T-cell (primary cell): ENCODE data around the gene KCNIP3. TPM values are rescaled to one million over a fixed set of nuclear protein-coding genes. Genes with fewer than 3 reads are reported as not detected.
A peak's percentile ranks its signal among the peaks of the same experiment; 100 is the strongest.

Experiments
- ATAC-seq, 4 experiments: fragments of 200-7000 bp in 3 of 4; fragments of 150-1000 bp in 1 of 4; cut with Tn5 transposase; replicated peaks in 1 of 4; 1 replicate in 3 of 4; 2 replicates in 1 of 4; pipeline ENCODE4 v1.10.0; 2021; ENCODE audit warnings: moderate library complexity in 3 of 4, mild to moderate bottlenecking in 2 of 4, moderate number of reproducible peaks in 1 of 4
- CTCF ChIA-PET, 2 donors: fragments of 300-600 bp; sonication (Branson Sonifier 250); formaldehyde crosslinking; loops; one replicate each; lab custom pipeline; 2022; ENCODE audit warnings: antibody characterized with exemption in 2 of 2; lab: Charles Lee
- POLR2A ChIA-PET, 2 donors: fragments of 300-600 bp; sonication (Branson Sonifier 250); formaldehyde crosslinking; loops; one replicate each; lab custom pipeline; 2022; ENCODE audit warnings: antibody characterized with exemption in 2 of 2; lab: Charles Lee
- DNase-seq, 35 experiments: peaks; one replicate each; pipeline versions ENCODE4 v3.0.0 to v3.0.0-alpha.2; 2013 to 2023
- H3K27ac ChIP-seq: one replicate; pipeline ENCODE4 v1.5.1; 2013; ENCODE audit warnings: low read length
- H3K27me3 ChIP-seq, 2 experiments: replicated peaks in 1 of 2; 1 replicate in 1 of 2; 2 replicates in 1 of 2; pipeline versions ENCODE4 v1.6.1 to v1.7.0; 2013; ENCODE audit warnings: low read length in 1 of 2, mixed read lengths in 1 of 2; ENCODE audit not compliant: control insufficient read depth in 2 of 2, insufficient read depth in 2 of 2; ENCODE audit errors: extremely low read depth in 1 of 2
- H3K36me3 ChIP-seq, 2 donors: 1 replicate in 1 of 2; 2 replicates in 1 of 2; pipeline versions ENCODE4 v1.6.1 to v1.7.0; 2013; ENCODE audit warnings: low read length in 1 of 2; ENCODE audit not compliant: control insufficient read depth in 2 of 2, insufficient read depth in 1 of 2; ENCODE audit errors: extremely low read depth in 1 of 2
- H3K4me1 ChIP-seq, 2 experiments: 1 replicate in 1 of 2; 2 replicates in 1 of 2; pipeline versions ENCODE4 v1.6.1 to v1.7.0; 2013; ENCODE audit warnings: low read length in 2 of 2, mixed read lengths in 1 of 2; ENCODE audit not compliant: insufficient read depth in 2 of 2, control insufficient read depth in 1 of 2; ENCODE audit errors: extremely low read depth in 1 of 2
- H3K4me3 ChIP-seq, 2 donors: 1 replicate in 1 of 2; 2 replicates in 1 of 2; pipeline versions ENCODE4 v1.5.1 to v1.7.0; 2013; ENCODE audit warnings: mild to moderate bottlenecking in 2 of 2, low read length in 1 of 2, moderate library complexity in 1 of 2; ENCODE audit not compliant: control insufficient read depth in 1 of 2; ENCODE audit errors: extremely low read depth in 1 of 2
- H3K9me3 ChIP-seq: 2 replicates; pipeline ENCODE4 v1.7.0; 2013
- H3K27ac Mint-ChIP-seq, 2 donors: one replicate each; pipeline ENCODE4 v1.8.0; 2020 to 2021; ENCODE audit warnings: mild to moderate bottlenecking in 2 of 2, mixed read lengths in 2 of 2
- H3K27me3 Mint-ChIP-seq, 2 donors: one replicate each; pipeline ENCODE4 v1.8.0; 2021 to 2022; ENCODE audit warnings: mixed read lengths in 2 of 2
- H3K36me3 Mint-ChIP-seq: one replicate; pipeline ENCODE4 v1.8.0; 2021; ENCODE audit warnings: mixed read lengths
- H3K4me1 Mint-ChIP-seq, 3 donors: one replicate each; pipeline ENCODE4 v1.8.0; 2020 to 2022; ENCODE audit warnings: mixed read lengths in 3 of 3, mild to moderate bottlenecking in 1 of 3
- H3K4me3 Mint-ChIP-seq, 3 donors: one replicate each; pipeline ENCODE4 v1.8.0; 2020 to 2022; ENCODE audit warnings: mild to moderate bottlenecking in 3 of 3, mixed read lengths in 3 of 3, moderate library complexity in 3 of 3
- H3K9me3 Mint-ChIP-seq, 3 donors: one replicate each; pipeline ENCODE4 v1.8.0; 2020 to 2022; ENCODE audit warnings: mixed read lengths in 3 of 3
- WGBS: methylation state at CpG from one replicate; pipeline ENCODE4 v1.1.5; 2013; ENCODE audit warnings: missing lambda C conversion rate; ENCODE audit not compliant: insufficient coverage; 5-methylcytosine and 5-hydroxymethylcytosine counted together
- total RNA-seq, 35 experiments: library from RNA in 6 of 35; stranded (reverse) in 6 of 35; fragments of 120-200 nt in 1 of 35; gene quantifications; one replicate each; pipeline versions ENCODE4 v1.2.1 to v1.2.4 and lab custom pipeline; 2013 to 2026

The KCNIP3 gene
- total RNA-seq, 5 donors from 2014 or later (not counting 1 experiment from before 2014, with no cell fraction given) = not detected

- H3K36me3 Mint-ChIP-seq = no peaks in the 10 kb centered on the region
- DNase-seq (no peak), ATAC-seq (no peak)
- no peaks in the 10 kb centered on the region for H3K9me3 Mint-ChIP-seq
- no peaks in the 10 kb centered on the region for H3K9me3 ChIP-seq
- 33% methylated on average over 1 of the region's 4 CpGs for WGBS
- no peak overlapping the region for H3K4me3 ChIP-seq
- H3K4me3 Mint-ChIP-seq = no peak overlapping the region
- H3K27ac ChIP-seq = no peak overlapping the region
- H3K36me3 ChIP-seq = no peaks in the 10 kb centered on the region
- CTCF ChIA-PET = no interaction called here
- no peak overlapping the region for H3K27ac Mint-ChIP-seq
- no peaks in the 10 kb centered on the region for H3K4me1 Mint-ChIP-seq
- peaks cover 0 to 37% of the 10 kb centered on the region in 2 experiments for H3K27me3 ChIP-seq
- peaks cover 7 to 19% of the 10 kb centered on the region in 2 donors for H3K27me3 Mint-ChIP-seq
- POLR2A ChIA-PET = no interaction called here
- H3K4me1 ChIP-seq = no peaks in the 10 kb centered on the region
Observed at GRCh38 chr2:95351598-95351915, 54.4 kb downstream of the KCNIP3 start.

DNA sequence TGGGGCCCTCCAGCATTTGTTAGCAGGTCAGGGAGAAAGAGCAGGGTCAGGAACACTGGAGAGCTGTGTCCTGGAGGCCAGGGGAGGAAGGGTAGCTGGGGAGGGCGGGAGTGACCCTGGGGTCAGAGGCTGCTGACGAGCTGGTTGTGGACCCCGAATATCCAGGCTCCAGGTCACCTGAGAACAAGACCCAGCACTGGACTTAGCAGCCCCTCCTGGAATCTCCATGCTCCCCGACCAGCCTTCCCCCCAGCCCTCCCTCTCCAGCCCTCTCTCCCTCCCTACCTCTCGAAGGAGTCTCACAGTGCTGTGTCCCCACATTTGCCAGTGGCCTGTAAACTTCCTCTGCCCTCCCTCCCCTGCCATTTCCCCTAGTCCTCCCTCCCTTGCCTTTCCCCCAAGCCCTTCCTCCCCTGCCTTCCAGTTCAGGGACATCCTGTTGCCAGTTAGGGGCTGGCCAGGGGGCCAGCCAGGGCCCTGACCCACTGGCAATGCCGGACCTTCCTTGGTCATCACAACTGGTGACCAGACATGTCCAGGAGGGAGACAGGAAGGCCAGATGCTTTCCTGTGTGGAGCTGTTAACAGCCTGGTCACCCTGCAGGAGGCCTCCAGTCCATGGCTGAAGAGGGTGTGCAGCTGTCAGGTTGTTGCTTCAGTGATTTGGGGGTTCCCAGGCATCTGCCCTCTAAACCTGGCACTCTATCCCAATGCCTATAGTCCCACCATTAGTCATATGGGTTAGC is 55.3 kb downstream of the KCNIP3 start:
- ChIA-PET CTCF (no interaction called here), POLR2A (no interaction called here)
- 56% methylated on average over 6 of the region's 6 CpGs for WGBS
- Mint-ChIP-seq H3K9me3 (no peaks in the 10 kb centered on the region), H3K27me3 (peaks cover 7 to 15% of the 10 kb centered on the region in 2 donors), H3K4me1 (no peaks in the 10 kb centered on the region), H3K4me3 (no peak overlapping the region), H3K27ac (no peak overlapping the region), H3K36me3 (no peaks in the 10 kb centered on the region)
- DNase-seq (peak in 1 of 35 experiments; percentile 15), ATAC-seq (no peak)
- H3K4me3 ChIP-seq = no peak overlapping the region
- H3K9me3 ChIP-seq = no peaks in the 10 kb centered on the region
- H3K36me3 ChIP-seq = no peaks in the 10 kb centered on the region
- H3K27ac ChIP-seq = no peak overlapping the region
- H3K27me3 ChIP-seq = peaks cover 0 to 34% of the 10 kb centered on the region in 2 experiments
- no peaks in the 10 kb centered on the region for H3K4me1 ChIP-seq

DNA sequence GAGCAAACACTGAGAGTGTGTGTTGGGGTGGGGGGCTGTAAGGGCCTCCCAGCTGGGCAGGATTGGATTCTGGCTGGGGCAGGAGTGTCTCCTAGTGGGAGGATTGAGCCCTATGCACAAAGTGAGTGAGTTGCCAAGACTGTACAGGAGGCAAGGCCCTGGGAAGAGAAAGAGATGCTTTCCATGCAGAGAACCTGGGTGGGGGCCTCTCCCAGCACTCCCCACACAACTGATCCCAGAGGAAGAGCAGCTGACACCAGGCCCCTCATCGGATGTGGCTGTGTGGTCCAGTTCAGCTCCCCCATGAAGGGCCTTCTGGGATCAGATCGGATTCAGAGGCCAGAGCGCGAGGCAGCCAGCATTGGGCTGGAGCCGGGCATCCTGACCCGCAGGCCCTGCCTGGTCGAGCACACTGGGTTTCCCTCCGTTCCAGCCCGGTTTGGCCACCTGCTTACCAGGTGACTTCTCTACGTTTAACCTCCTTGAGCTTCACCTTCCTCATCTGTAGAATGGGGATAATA is 56.0 kb downstream of the KCNIP3 start:
- H3K4me1 ChIP-seq = no peaks in the 10 kb centered on the region

DNA sequence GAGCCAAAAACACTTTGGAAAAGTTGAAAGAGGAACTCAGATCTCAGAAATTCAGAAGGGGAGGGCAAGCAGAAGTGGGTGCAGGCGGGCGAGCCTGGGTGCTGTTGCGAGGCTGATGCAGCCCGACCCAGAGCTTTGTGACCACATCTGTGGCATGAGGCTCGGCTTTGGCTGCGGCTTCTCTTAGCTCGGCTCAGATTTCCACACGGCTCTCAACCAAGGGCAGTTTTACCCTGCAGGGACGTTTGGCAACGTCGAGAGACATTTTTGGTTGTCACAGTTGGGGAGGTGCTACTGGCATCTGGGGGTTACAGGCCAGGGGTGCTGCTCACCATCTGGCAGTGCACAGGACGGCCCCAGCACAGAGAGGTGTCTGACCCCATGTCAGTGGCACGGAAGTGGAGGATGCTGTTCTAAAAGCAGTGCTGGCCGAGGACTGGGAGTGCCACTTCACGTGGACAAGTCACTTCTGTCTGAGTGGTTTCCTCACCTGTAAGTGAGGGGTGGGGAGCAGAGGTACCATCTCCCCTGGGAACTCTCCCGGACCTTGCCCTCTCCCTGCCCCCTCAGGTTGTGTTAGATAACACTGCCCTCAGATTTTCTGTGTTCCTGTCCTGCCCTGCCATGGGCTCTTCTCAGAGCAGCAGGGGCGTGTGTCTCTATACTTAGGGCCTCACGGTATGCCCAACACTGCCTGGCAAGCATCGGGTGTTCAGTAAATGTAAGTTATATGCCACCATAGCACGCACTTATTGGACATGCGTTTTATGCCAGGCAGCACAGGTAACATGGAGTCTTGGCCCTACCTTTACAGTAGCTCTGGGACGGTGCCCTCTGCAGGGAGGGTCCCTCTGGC is 56.7 kb downstream of the KCNIP3 start:
- H3K27me3 Mint-ChIP-seq = peaks cover 7 to 10% of the 10 kb centered on the region in 2 donors
- H3K27ac Mint-ChIP-seq = no peak overlapping the region
- POLR2A ChIA-PET = no interaction called here
- CTCF ChIA-PET = interaction anchor here in 1 of 2 donors (0.5 kb wide), 1 partner anchor 17 kb away, joined by 3 read pairs; no protein-coding TSS in a partner anchor
- H3K4me3 Mint-ChIP-seq = no peak overlapping the region
- no peak for DNase-seq
- H3K4me1 Mint-ChIP-seq = no peaks in the 10 kb centered on the region
- Histone ChIP-seq H3K4me3 (no peak overlapping the region), H3K9me3 (no peaks in the 10 kb centered on the region), H3K27me3 (peaks cover 0 to 30% of the 10 kb centered on the region in 2 experiments), H3K27ac (no peak overlapping the region), H3K36me3 (no peaks in the 10 kb centered on the region), H3K4me1 (no peaks in the 10 kb centered on the region)
- ATAC-seq = no peak
- WGBS = 86% methylated on average over 16 of the region's 22 CpGs
- H3K9me3 Mint-ChIP-seq = no peaks in the 10 kb centered on the region
- H3K36me3 Mint-ChIP-seq = no peaks in the 10 kb centered on the region

More for the DNA sequence above, 56.0 kb downstream of the KCNIP3 start:
- Histone ChIP-seq H3K27me3 (peaks cover 0 to 34% of the 10 kb centered on the region in 2 experiments), H3K9me3 (no peaks in the 10 kb centered on the region), H3K27ac (no peak overlapping the region), H3K36me3 (no peaks in the 10 kb centered on the region), H3K4me3 (no peak overlapping the region)
- Mint-ChIP-seq H3K4me3 (no peak overlapping the region), H3K27ac (no peak overlapping the region), H3K4me1 (no peaks in the 10 kb centered on the region), H3K9me3 (no peaks in the 10 kb centered on the region), H3K36me3 (no peaks in the 10 kb centered on the region), H3K27me3 (peaks cover 7 to 12% of the 10 kb centered on the region in 2 donors)
- 94% methylated on average over 4 of the region's 10 CpGs for WGBS
- POLR2A ChIA-PET = no interaction called here
- ATAC-seq (no peak), DNase-seq (no peak)
- CTCF ChIA-PET = no interaction called here

GRCh38 chr2:95354469-95354901 is 57.3 kb downstream of the KCNIP3 start:
- Histone ChIP-seq H3K4me1 (no peaks in the 10 kb centered on the region), H3K36me3 (no peaks in the 10 kb centered on the region), H3K27ac (no peak overlapping the region), H3K9me3 (no peaks in the 10 kb centered on the region), H3K4me3 (no peak overlapping the region), H3K27me3 (peaks cover 0 to 27% of the 10 kb centered on the region in 2 experiments)
- Mint-ChIP-seq H3K4me1 (no peaks in the 10 kb centered on the region), H3K27ac (no peak overlapping the region), H3K4me3 (no peak overlapping the region), H3K27me3 (peaks cover 6 to 10% of the 10 kb centered on the region in 2 donors), H3K9me3 (no peaks in the 10 kb centered on the region), H3K36me3 (no peaks in the 10 kb centered on the region)
- WGBS = 97% methylated on average over 3 of the region's 5 CpGs
- ATAC-seq = no peak
- DNase-seq = no peak
- POLR2A ChIA-PET = no interaction called here
- CTCF ChIA-PET = interaction anchor here in 1 of 2 donors (0.5 kb wide), 1 partner anchor 17 kb away, joined by 3 read pairs; no protein-coding TSS in a partner anchor

GRCh38 chr2:95354925-95355324 is 57.8 kb downstream of the KCNIP3 start:
- no peak for DNase-seq
- H3K36me3 ChIP-seq = no peaks in the 10 kb centered on the region
- WGBS = 94% methylated on average over 7 of the region's 8 CpGs

More at GRCh38 chr2:95354925-95355324, 57.8 kb downstream of the KCNIP3 start:
- CTCF ChIA-PET = no interaction called here
- no peak overlapping the region for H3K27ac Mint-ChIP-seq
- Histone ChIP-seq H3K4me1 (no peaks in the 10 kb centered on the region), H3K4me3 (no peak overlapping the region), H3K27me3 (peaks cover 0 to 26% of the 10 kb centered on the region in 2 experiments), H3K9me3 (no peaks in the 10 kb centered on the region), H3K27ac (no peak overlapping the region)
- no peak for ATAC-seq
- H3K36me3 Mint-ChIP-seq = no peaks in the 10 kb centered on the region
- peaks cover 6 to 10% of the 10 kb centered on the region in 2 donors for H3K27me3 Mint-ChIP-seq
- H3K4me1 Mint-ChIP-seq = no peaks in the 10 kb centered on the region
- H3K9me3 Mint-ChIP-seq = no peaks in the 10 kb centered on the region
- H3K4me3 Mint-ChIP-seq = no peak overlapping the region
- POLR2A ChIA-PET = no interaction called here
